H9 (cell line): ENCODE measurements around the gene IL12RB2. TPM values are rescaled to one million over a fixed set of nuclear protein-coding genes. Genes with fewer than 3 reads are reported as not detected.

Experiments used
- DNase-seq: peaks from one replicate; pipeline ENCODE4 v3.0.0-alpha.2; 2017
- H2AFZ ChIP-seq: one replicate; pipeline ENCODE4 v1.6.1; 2013; ENCODE audit warnings: mild to moderate bottlenecking, low read length, control low read depth, moderate library complexity
- H2AK5ac ChIP-seq: 2 replicates; pipeline ENCODE4 v1.6.1; 2013; ENCODE audit warnings: low read length, control low read depth, mixed read lengths; ENCODE audit not compliant: insufficient read length
- H2BK120ac ChIP-seq: one replicate; pipeline ENCODE4 v1.6.1; 2013; ENCODE audit warnings: low read depth, mild to moderate bottlenecking, low read length, control low read depth, inconsistent platforms; ENCODE audit not compliant: poor library complexity, severe bottlenecking
- H2BK12ac ChIP-seq: 2 replicates; pipeline ENCODE4 v1.6.1; 2013; ENCODE audit warnings: low read length, control low read depth, mixed read lengths, low read depth; ENCODE audit not compliant: insufficient read length
- H2BK15ac ChIP-seq: 2 replicates; pipeline ENCODE4 v1.6.1; 2013; ENCODE audit warnings: low read depth, low read length, control low read depth
- H2BK20ac ChIP-seq: one replicate; pipeline ENCODE4 v1.6.1; 2013; ENCODE audit warnings: low read depth, mild to moderate bottlenecking, low read length, control low read depth, inconsistent platforms; ENCODE audit not compliant: poor library complexity, severe bottlenecking
- H2BK5ac ChIP-seq: 2 replicates; pipeline ENCODE4 v1.6.1; 2013; ENCODE audit warnings: low read length, control low read depth, mixed read lengths; ENCODE audit not compliant: insufficient read length
- H3K14ac ChIP-seq: 2 replicates; pipeline ENCODE4 v1.6.1; 2013; ENCODE audit warnings: low read length, control low read depth; ENCODE audit not compliant: insufficient read depth
- H3K18ac ChIP-seq: 2 replicates; pipeline ENCODE4 v1.6.1; 2013; ENCODE audit warnings: low read depth, mild to moderate bottlenecking, mixed read lengths, low read length, control low read depth; ENCODE audit not compliant: insufficient read length
- H3K23ac ChIP-seq: 2 replicates; pipeline ENCODE4 v1.6.1; 2013; ENCODE audit warnings: low read length, control low read depth, mixed read lengths, low read depth; ENCODE audit not compliant: insufficient read length
- H3K23me2 ChIP-seq: 2 replicates; pipeline ENCODE4 v1.6.1; 2013; ENCODE audit warnings: low read depth, mild to moderate bottlenecking, mixed read lengths, low read length, control low read depth; ENCODE audit not compliant: insufficient read length, poor library complexity, severe bottlenecking
- H3K27ac ChIP-seq: 2 replicates; pipeline ENCODE4 v1.5.1; 2013; ENCODE audit warnings: low read length, control low read depth, mixed read lengths, low read depth; ENCODE audit not compliant: insufficient read length
- H3K27me3 ChIP-seq: 2 replicates; pipeline ENCODE4 v1.6.1; 2013; ENCODE audit warnings: low read length, control low read depth, inconsistent platforms; ENCODE audit not compliant: insufficient read depth
- H3K4ac ChIP-seq: 2 replicates; pipeline ENCODE4 v1.6.1; 2013; ENCODE audit warnings: low read depth, mild to moderate bottlenecking, control low read depth, inconsistent platforms, low read length, moderate library complexity
- H3K4me1 ChIP-seq: 2 replicates; pipeline ENCODE4 v1.6.1; 2013; ENCODE audit warnings: low read length, control low read depth, inconsistent platforms; ENCODE audit not compliant: insufficient read depth
- H3K4me2 ChIP-seq: 2 replicates; pipeline ENCODE4 v1.6.1; 2013; ENCODE audit warnings: low read length, control low read depth, mixed read lengths; ENCODE audit not compliant: insufficient read length, insufficient read depth
- H3K56ac ChIP-seq: 2 replicates; pipeline ENCODE4 v1.6.1; 2013; ENCODE audit warnings: low read depth, mild to moderate bottlenecking, mixed read lengths, low read length, control low read depth; ENCODE audit not compliant: insufficient read length
- H3K79me1 ChIP-seq: 2 replicates; pipeline ENCODE4 v1.6.1; 2013; ENCODE audit warnings: low read depth, mild to moderate bottlenecking, moderate library complexity, low read length, control low read depth, inconsistent platforms; ENCODE audit not compliant: insufficient read depth, poor library complexity, severe bottlenecking
- H3K79me2 ChIP-seq: 2 replicates; pipeline ENCODE4 v1.6.1; 2013; ENCODE audit warnings: low read length, control low read depth, inconsistent platforms; ENCODE audit not compliant: insufficient read depth
- H3K9ac ChIP-seq: 2 replicates; pipeline ENCODE4 v1.6.1; 2013; ENCODE audit warnings: low read length, control low read depth, mixed read lengths; ENCODE audit not compliant: insufficient read length; ENCODE audit errors: extremely low read depth
- H3K9me3 ChIP-seq: one replicate; pipeline ENCODE4 v1.6.1; 2013; ENCODE audit warnings: low read depth, low read length, inconsistent platforms; ENCODE audit not compliant: control insufficient read depth
- H3T11ph ChIP-seq: one replicate; pipeline ENCODE4 v1.6.1; 2013; ENCODE audit warnings: mild to moderate bottlenecking, low read length, control low read depth, inconsistent platforms
- H4K20me1 ChIP-seq: one replicate; pipeline ENCODE4 v1.6.1; 2013; ENCODE audit not compliant: control insufficient read depth, insufficient read length, insufficient read depth
- H4K5ac ChIP-seq: 2 replicates; pipeline ENCODE4 v1.6.1; 2013; ENCODE audit warnings: low read depth, mild to moderate bottlenecking, mixed read lengths, low read length, control low read depth; ENCODE audit not compliant: insufficient read length
- H4K8ac ChIP-seq: replicated peaks from 2 replicates; pipeline ENCODE4 v1.6.1; 2013; ENCODE audit warnings: low read length, control low read depth, mixed read lengths, low read depth; ENCODE audit not compliant: insufficient read length
- H4K91ac ChIP-seq: 2 replicates; pipeline ENCODE4 v1.6.1; 2013; ENCODE audit warnings: low read depth, mild to moderate bottlenecking, moderate library complexity, mixed read lengths, low read length, control low read depth; ENCODE audit not compliant: insufficient read length
- H3K27ac Mint-ChIP-seq, 3 experiments: 2 replicates in 2 of 3; 3 replicates in 1 of 3; pipeline ENCODE4 v1.8.0; 2020 to 2021; ENCODE audit warnings: mixed read lengths in 3 of 3, mild to moderate bottlenecking in 1 of 3, moderate library complexity in 1 of 3
- H3K27me3 Mint-ChIP-seq: 2 replicates; pipeline ENCODE4 v1.8.0; 2021; ENCODE audit warnings: low read depth, mild to moderate bottlenecking, moderate library complexity, mixed read lengths
- H3K36me3 Mint-ChIP-seq, 3 experiments: 2 replicates in 2 of 3; 3 replicates in 1 of 3; pipeline ENCODE4 v1.8.0; 2020 to 2021; ENCODE audit warnings: low read depth in 3 of 3, mixed read lengths in 3 of 3; ENCODE audit not compliant: insufficient read depth in 1 of 3
- H3K4me1 Mint-ChIP-seq, 2 experiments: 2 replicates each; pipeline ENCODE4 v1.8.0; 2020; ENCODE audit warnings: mixed read lengths in 2 of 2
- H3K4me3 Mint-ChIP-seq, 2 experiments: 2 replicates in 1 of 2; 3 replicates in 1 of 2; pipeline ENCODE4 v1.8.0; 2020 to 2021; ENCODE audit warnings: mild to moderate bottlenecking in 2 of 2, mixed read lengths in 2 of 2, moderate library complexity in 1 of 2
- H3K9me3 Mint-ChIP-seq, 2 experiments: 2 replicates in 1 of 2; 3 replicates in 1 of 2; pipeline ENCODE4 v1.8.0; 2020; ENCODE audit warnings: mild to moderate bottlenecking in 2 of 2, mixed read lengths in 2 of 2, moderate library complexity in 1 of 2
- WGBS: extraction: QIAGEN DNeasy Blood & Tissue Kit; methylation state at CpG from one replicate; pipeline ENCODE4 v1.1.7; 2013; ENCODE audit warnings: missing lambda C conversion rate, low lambda C conversion rate, mixed read lengths; ENCODE audit not compliant: insufficient read length; ENCODE audit errors: extremely low coverage; 5-methylcytosine and 5-hydroxymethylcytosine counted together
- total RNA-seq: library from RNA; stranded (reverse); gene quantifications from 2 replicates; pipeline ENCODE4 v1.2.1, GENCODE V29; 2021
- TF ChIP-seq, protein P1 (sequence below): fragments of 200-600 bp; sonication (generic); conservative IDR thresholded peaks from 3 replicates; pipeline ENCODE4 v1.8.0; 2021; ENCODE audit warnings: antibody characterized with exemption, mild to moderate bottlenecking

IL12RB2 gene
- total RNA-seq, 1 experiment from 2014 or later = 0.77 TPM

DNA sequence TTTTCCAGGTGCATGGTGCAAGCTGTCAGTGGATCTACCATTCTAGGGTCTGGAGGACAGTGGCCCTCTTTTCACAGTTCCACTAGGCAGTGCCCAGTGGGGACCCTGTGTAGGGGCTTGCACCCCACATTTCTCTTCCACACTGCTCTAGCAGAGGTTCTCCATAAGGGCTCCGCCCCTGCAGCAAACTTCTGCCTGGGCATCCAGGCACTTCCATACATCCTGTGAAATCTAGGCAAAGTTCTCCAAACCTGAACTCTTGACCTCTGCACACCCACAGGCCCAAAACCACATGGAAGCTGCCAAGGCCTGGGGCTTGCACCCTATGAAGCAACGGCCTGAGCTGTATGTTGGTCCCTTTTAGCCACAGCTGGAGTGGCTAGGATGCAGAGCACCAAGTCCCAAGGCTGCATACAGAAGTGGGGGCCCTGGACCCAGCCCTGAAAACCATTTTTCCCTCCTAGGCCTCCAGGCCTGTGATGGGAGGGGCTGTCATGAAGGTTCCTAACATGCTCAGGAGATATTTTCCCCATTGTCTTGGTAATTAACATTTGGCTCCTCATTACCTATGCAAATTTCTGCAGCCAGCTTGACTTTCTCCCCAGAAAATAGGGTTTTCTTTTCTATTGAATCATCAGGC is 76.4 kb downstream of the IL12RB2 start:
- Histone ChIP-seq H2BK5ac (no peak overlapping the region), H3K56ac (no peak overlapping the region), H2AFZ (no peak overlapping the region), H3K27ac (no peak overlapping the region), H3K14ac (no peak overlapping the region), H3K79me1 (no peaks in the 10 kb centered on the region), H3K23ac (no peak overlapping the region), H3K27me3 (no peaks in the 10 kb centered on the region), H2BK20ac (no peak overlapping the region), H3K4ac (no peak overlapping the region), H2BK15ac (no peak overlapping the region), H3K9ac (no peak overlapping the region), H2BK12ac (no peak overlapping the region), H3T11ph (no peak overlapping the region), H4K20me1 (no peaks in the 10 kb centered on the region), H3K9me3 (peaks cover 9% of the 10 kb centered on the region), H3K4me2 (no peak overlapping the region), H3K23me2 (no peaks in the 10 kb centered on the region), H4K5ac (no peak overlapping the region), H4K8ac (no peak overlapping the region), H2AK5ac (no peak overlapping the region), H2BK120ac (no peak overlapping the region), H3K18ac (no peak overlapping the region), H3K4me1 (no peaks in the 10 kb centered on the region), H4K91ac (no peak overlapping the region), H3K79me2 (no peaks in the 10 kb centered on the region)
- no peak overlapping the region for H3K4me3 Mint-ChIP-seq
- peaks cover 2% of the 10 kb centered on the region; the same call in 1 of the 2 replicates for H3K27me3 Mint-ChIP-seq
- peaks cover 2 to 4% of the 10 kb centered on the region in 2 experiments; a peak in 2 of 4 replicates for H3K4me1 Mint-ChIP-seq
- TF ChIP-seq, protein P1, sequence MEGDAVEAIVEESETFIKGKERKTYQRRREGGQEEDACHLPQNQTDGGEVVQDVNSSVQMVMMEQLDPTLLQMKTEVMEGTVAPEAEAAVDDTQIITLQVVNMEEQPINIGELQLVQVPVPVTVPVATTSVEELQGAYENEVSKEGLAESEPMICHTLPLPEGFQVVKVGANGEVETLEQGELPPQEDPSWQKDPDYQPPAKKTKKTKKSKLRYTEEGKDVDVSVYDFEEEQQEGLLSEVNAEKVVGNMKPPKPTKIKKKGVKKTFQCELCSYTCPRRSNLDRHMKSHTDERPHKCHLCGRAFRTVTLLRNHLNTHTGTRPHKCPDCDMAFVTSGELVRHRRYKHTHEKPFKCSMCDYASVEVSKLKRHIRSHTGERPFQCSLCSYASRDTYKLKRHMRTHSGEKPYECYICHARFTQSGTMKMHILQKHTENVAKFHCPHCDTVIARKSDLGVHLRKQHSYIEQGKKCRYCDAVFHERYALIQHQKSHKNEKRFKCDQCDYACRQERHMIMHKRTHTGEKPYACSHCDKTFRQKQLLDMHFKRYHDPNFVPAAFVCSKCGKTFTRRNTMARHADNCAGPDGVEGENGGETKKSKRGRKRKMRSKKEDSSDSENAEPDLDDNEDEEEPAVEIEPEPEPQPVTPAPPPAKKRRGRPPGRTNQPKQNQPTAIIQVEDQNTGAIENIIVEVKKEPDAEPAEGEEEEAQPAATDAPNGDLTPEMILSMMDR = no peak
- no peak for DNase-seq
- no peak overlapping the region for H3K27ac Mint-ChIP-seq
- peaks cover 40 to 41% of the 10 kb centered on the region in 2 experiments for H3K9me3 Mint-ChIP-seq
- no CpG with 5 or more reads among the region's 2 CpGs for WGBS
- peaks cover 40 to 45% (median 43%) of the 10 kb centered on the region in 3 experiments for H3K36me3 Mint-ChIP-seq
